ENCODE measurements around the gene EHBP1L1. TPM values are rescaled to one million over a fixed set of nuclear protein-coding genes. Genes with fewer than 3 reads are reported as not detected.

EHBP1L1 gene
- total and polyA plus RNA-seq, 2 of the 13 experiments (the other 11 are each of a cell fraction or from before 2014, with no cell fraction given) = 8.3 to 10.6 TPM

GRCh38 chr11:65536412-65537295 lies 39.2 kb upstream of the EHBP1L1 start:
- H3K4me1 ChIP-seq (ENCODE audit: insufficient read depth, low read length) = no peaks in the 10 kb centered on the region
- H4K20me1 ChIP-seq (ENCODE audit: insufficient read depth, low read length) = no peaks in the 10 kb centered on the region
- in situ Hi-C loops (cut with HindIII; ENCODE audit: extremely low pct_ligation_motif_present, low pct_unique_long_range_greater_than_20kb) = no loop called here
- no peak overlapping the region for H3K27ac ChIP-seq (ENCODE audit: extremely low read length, insufficient read depth, low read length)
- BruUV-seq (replicated peaks) = no TSS peak
- H3K36me3 ChIP-seq (replicated peaks in 1 of 2; ENCODE audit: control insufficient read depth in 1 of 2, insufficient read depth in 2 of 2, low read length in 2 of 2) = peaks cover 22 to 46% of the 10 kb centered on the region in 2 experiments
- no peak overlapping the region for H3K9ac ChIP-seq (ENCODE audit: insufficient read depth, low read depth, low read length)
- no peaks in the 10 kb centered on the region for H3K27me3 ChIP-seq (ENCODE audit: control insufficient read depth in 1 of 2, insufficient read depth in 2 of 2, low read length in 2 of 2)
- intact Hi-C loops (cut with micrococcal nuclease; ENCODE audit: unreplicated experiment) = no loop called here
- no peaks in the 10 kb centered on the region for H3K9me3 ChIP-seq (ENCODE audit: low read length)
- no peak overlapping the region for H3K4me2 ChIP-seq (ENCODE audit: low read depth, low read length)
- FAIRE-seq (no peak), ATAC-seq (peak; percentile 1; the same call in 1 of the 3 replicates), DNase-seq (ENCODE audit: low spot score) (no peak)
- no peak overlapping the region for H3K4me3 ChIP-seq (replicated peaks in 1 of 3; ENCODE audit: insufficient read depth in 1 of 3, low read depth in 2 of 3, low read length in 3 of 3)
- peak; percentile 65 for TF ChIP-seq AGO2 (optimal IDR thresholded peaks at IDR 0.05; ENCODE audit: low read depth, low read length)
- TF ChIP-seq FOXA3 (CRISPR knock-in tag; IDR thresholded peaks at IDR 0.05) = no peak
- TF ChIP-seq NCOA1 (CRISPR knock-in tag; IDR thresholded peaks at IDR 0.05) = no peak
- no peak for TF ChIP-seq ZNF660 (CRISPR knock-in tag; IDR thresholded peaks at IDR 0.05; ENCODE audit: borderline replicate concordance, low read depth)
- no peak for TF ChIP-seq ZNF138 (CRISPR knock-in tag; IDR thresholded peaks at IDR 0.05; ENCODE audit: low read depth)
- TF ChIP-seq KDM3A (CRISPR knock-in tag; IDR thresholded peaks at IDR 0.05; ENCODE audit: low read depth) = no peak
- TF ChIP-seq ZNF30 (CRISPR knock-in tag; IDR thresholded peaks at IDR 0.05) = no peak
- no peak for TF ChIP-seq FLYWCH1 (CRISPR knock-in tag; IDR thresholded peaks at IDR 0.05)
- H3K79me2 ChIP-seq (ENCODE audit: insufficient read depth, low read length) = no peaks in the 10 kb centered on the region
- WGBS (ENCODE audit: low lambda C conversion rate) = 95% methylated on average over 7 of the region's 12 CpGs
- POLR2A ChIA-PET = interaction anchor here (0.5 to 1.7 kb wide), 3 partner anchors 12 to 64 kb away, joined by 3 to 5 read pairs (median 4); partner anchors contain the start of gene SCYL1
- CTCF ChIA-PET (ENCODE audit: low intra/inter-chr PET ratio, low total read pairs) = no interaction called here
- no peak overlapping the region for H2AFZ ChIP-seq (ENCODE audit: low read length)

DNA sequence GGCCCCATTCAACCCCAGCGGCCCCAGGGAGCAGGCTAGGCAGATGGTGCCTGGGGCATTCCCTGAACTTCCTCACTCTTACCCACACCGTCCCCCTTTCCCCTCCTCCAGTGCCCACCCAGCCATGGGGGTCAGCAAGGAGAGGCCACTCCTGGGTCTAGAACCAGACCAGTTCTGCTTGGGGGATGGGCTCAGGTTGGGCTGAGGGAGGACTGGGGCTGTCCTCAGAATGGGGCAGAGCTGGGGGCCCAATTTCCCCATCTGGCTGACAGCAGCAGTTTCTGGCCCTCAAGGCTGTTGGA lies 38.6 kb upstream of the EHBP1L1 start:
- ChIA-PET POLR2A (interaction anchor here (0.5 to 1.7 kb wide), 4 partner anchors 8 to 63 kb away, joined by 3 to 7 read pairs (median 4); partner anchors contain the start of gene SCYL1), CTCF (ENCODE audit: low intra/inter-chr PET ratio, low total read pairs) (no interaction called here)
- FAIRE-seq (no peak), DNase-seq (ENCODE audit: low spot score) (no peak), ATAC-seq (no peak)
- Histone ChIP-seq H3K9me3 (ENCODE audit: low read length) (no peaks in the 10 kb centered on the region), H3K36me3 (replicated peaks in 1 of 2; ENCODE audit: control insufficient read depth in 1 of 2, insufficient read depth in 2 of 2, low read length in 2 of 2) (peaks cover 20 to 43% of the 10 kb centered on the region in 2 experiments; a peak in 4 of 5 replicates), H3K27ac (ENCODE audit: extremely low read length, insufficient read depth, low read length) (no peak overlapping the region), H2AFZ (ENCODE audit: low read length) (no peak overlapping the region), H3K9ac (ENCODE audit: insufficient read depth, low read depth, low read length) (no peak overlapping the region), H3K4me2 (ENCODE audit: low read depth, low read length) (no peak overlapping the region), H3K79me2 (ENCODE audit: insufficient read depth, low read length) (no peaks in the 10 kb centered on the region), H4K20me1 (ENCODE audit: insufficient read depth, low read length) (no peaks in the 10 kb centered on the region), H3K27me3 (ENCODE audit: control insufficient read depth in 1 of 2, insufficient read depth in 2 of 2, low read length in 2 of 2) (no peaks in the 10 kb centered on the region), H3K4me1 (ENCODE audit: insufficient read depth, low read length) (no peaks in the 10 kb centered on the region), H3K4me3 (replicated peaks in 1 of 3; ENCODE audit: insufficient read depth in 1 of 3, low read depth in 2 of 3, low read length in 3 of 3) (no peak overlapping the region)
- in situ Hi-C loops (cut with HindIII; ENCODE audit: extremely low pct_ligation_motif_present, low pct_unique_long_range_greater_than_20kb) (no loop called here), intact Hi-C loops (cut with micrococcal nuclease; ENCODE audit: unreplicated experiment) (no loop called here)
- TF ChIP-seq POLR2A (IDR thresholded peaks at IDR 0.05; ENCODE audit: insufficient read depth in 1 of 2, low read depth in 2 of 2, low read length in 2 of 2) = peak in 1 of 2 experiments; percentile 39; a peak in 2 of 4 replicates
- TF ChIP-seq RBM22 (optimal IDR thresholded peaks at IDR 0.05; ENCODE audit: low read length) = peak; percentile 52
- no peak for TF ChIP-seq ZFP90 (CRISPR knock-in tag; IDR thresholded peaks at IDR 0.05; ENCODE audit: borderline replicate concordance)
- BruUV-seq (replicated peaks) = no TSS peak
- WGBS (ENCODE audit: low lambda C conversion rate) = no CpG with 5 or more reads among the region's 2 CpGs

All from HepG2 (cell line).